Activated CD4-positive, alpha-beta T cell treated with anti-CD3 and anti-CD28 coated beads, Interleukin-2, amount 50 U/mL, for 48 hours (primary cell): ENCODE results near the gene SLC17A5.
"Not testable (repeated sequence)": the region's sequence is repeated elsewhere in the genome, so short reads cannot be mapped to it uniquely, and the experiment has no call there.

ENCODE experiments used
- DNase-seq, 2 experiments: peaks; one replicate each; pipeline ENCODE4 v3.0.0-alpha.2; 2020

The SLC17A5 gene

GRCh38 chr6:73653571-73654424, at the start of gene SLC17A5:
Gene SLC17A5 (minus strand): TSS chr6:73653992. CDS start chr6:73653886, 106 bp downstream.
- peak; percentile 93 to 94 for DNase-seq

GRCh38 chr6:73703466-73703865, 49.7 kb upstream of the SLC17A5 start:
- DNase-seq, result no peak

GRCh38 chr6:73702444-73702843, 48.7 kb upstream of the SLC17A5 start:
- no peak for DNase-seq

GRCh38 chr6:73699676-73700459, 46.1 kb upstream of the SLC17A5 start:
- no peak for DNase-seq

GRCh38 chr6:73696966-73697655, 43.3 kb upstream of the SLC17A5 start:
- no peak for DNase-seq

- DNase-seq, result peak; percentile 73 to 78
Observed at GRCh38 chr6:73695619-73696421, 42.0 kb upstream of the SLC17A5 start, which contains the start of gene CD109. Gene CD109 (plus strand): TSS chr6:73696203. CDS start chr6:73696216, 13 bp downstream.

GRCh38 chr6:73694711-73695411, 41.1 kb upstream of the SLC17A5 start:
- peak; percentile 26 to 31 for DNase-seq

GRCh38 chr6:73691512-73691911, 37.7 kb upstream of the SLC17A5 start:
- DNase-seq, result no peak

GRCh38 chr6:73690056-73690455, 36.3 kb upstream of the SLC17A5 start:
- no peak for DNase-seq

- DNase-seq, result no peak
Observed at GRCh38 chr6:73688351-73688750, 34.6 kb upstream of the SLC17A5 start.

GRCh38 chr6:73683574-73683973, 29.8 kb upstream of the SLC17A5 start:
- DNase-seq, result not testable (repeated sequence)

- no peak for DNase-seq
Observed at GRCh38 chr6:73680289-73680918, 26.6 kb upstream of the SLC17A5 start.

GRCh38 chr6:73679846-73680245, 26.1 kb upstream of the SLC17A5 start:
- DNase-seq, result not testable (repeated sequence)

- DNase-seq, result no peak
Observed at GRCh38 chr6:73679009-73679408, 25.2 kb upstream of the SLC17A5 start.

- DNase-seq, result peak; percentile 78 to 83
Observed at GRCh38 chr6:73675466-73676098, 21.8 kb upstream of the SLC17A5 start.

- no peak for DNase-seq
Observed at GRCh38 chr6:73671911-73672685, 18.3 kb upstream of the SLC17A5 start.

- DNase-seq, result no peak
Observed at GRCh38 chr6:73669005-73669404, 15.2 kb upstream of the SLC17A5 start.

GRCh38 chr6:73667798-73668197, 14.0 kb upstream of the SLC17A5 start:
- DNase-seq, result no peak

- no peak for DNase-seq
Observed at GRCh38 chr6:73666393-73666792, 12.6 kb upstream of the SLC17A5 start.
